ENCODE data around the gene CPEB4.

Gene CPEB4

DNA sequence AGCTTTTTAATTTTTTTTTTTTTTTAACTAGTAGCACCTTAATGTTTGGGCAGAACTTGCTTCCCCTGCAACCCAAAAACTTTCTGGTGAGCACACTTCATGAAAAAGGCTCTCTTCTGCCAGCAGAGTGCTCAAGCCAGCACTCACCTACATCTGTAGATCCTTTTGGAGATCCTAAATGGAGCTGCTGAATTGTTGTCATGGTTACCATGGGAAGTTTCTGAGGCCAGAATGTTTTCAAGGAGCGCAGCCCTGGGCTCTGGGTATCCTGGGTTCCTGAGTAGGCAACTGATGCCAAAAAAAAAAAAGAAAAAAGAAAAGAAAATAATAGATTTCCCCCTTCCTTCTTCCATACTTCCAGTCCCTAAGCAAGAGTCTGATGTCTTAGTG is 3.1 kb upstream of the CPEB4 start:
- DNase-seq (ENCODE audit: low read depth): no peak
- no peak overlapping the region for H3K4me3 ChIP-seq (ENCODE audit: control insufficient read depth, low read depth, low read length)
- TF ChIP-seq CTCF (IDR thresholded peaks at IDR 0.05; ENCODE audit: control insufficient read depth, insufficient read depth, low read depth, low read length, missing control alignments): no peak

GRCh38 chr5:173885475-173886010 is 2.6 kb upstream of the CPEB4 start:
- no peak for TF ChIP-seq CTCF (IDR thresholded peaks at IDR 0.05; ENCODE audit: control insufficient read depth, insufficient read depth, low read depth, low read length, missing control alignments)
- H3K4me3 ChIP-seq (ENCODE audit: control insufficient read depth, low read depth, low read length): no peak overlapping the region
- DNase-seq (ENCODE audit: low read depth): no peak

DNA sequence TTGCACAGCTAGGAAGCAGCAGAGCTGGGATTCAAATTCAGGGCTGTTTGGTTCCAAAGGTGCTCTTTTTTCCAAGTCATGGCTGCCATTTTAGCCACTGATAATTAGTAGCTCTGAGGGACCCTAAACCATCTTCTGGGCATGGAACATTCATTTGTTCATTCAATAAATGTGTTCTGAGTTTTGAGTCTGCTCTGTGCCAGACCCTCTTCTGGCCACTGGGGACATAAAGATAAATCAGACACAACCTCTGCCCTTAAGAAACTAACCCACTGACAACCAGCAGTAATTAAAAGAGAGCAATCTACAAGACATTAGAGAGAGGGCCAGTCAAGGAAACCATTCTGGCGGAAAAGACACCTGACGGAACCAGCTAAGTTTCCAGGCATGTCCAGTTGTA is 2.0 kb upstream of the CPEB4 start:
- H3K4me3 ChIP-seq (ENCODE audit: control insufficient read depth, low read depth, low read length): no peak overlapping the region
- TF ChIP-seq CTCF (IDR thresholded peaks at IDR 0.05; ENCODE audit: control insufficient read depth, insufficient read depth, low read depth, low read length, missing control alignments): no peak
- no peak for DNase-seq (ENCODE audit: low read depth)

GRCh38 chr5:173888473-173889131 is 453 bp downstream of the CPEB4 start:
- H3K4me3 ChIP-seq (ENCODE audit: control insufficient read depth, low read depth, low read length): peak overlapping the region; percentile 62
- no peak for DNase-seq (ENCODE audit: low read depth)
- no peak for TF ChIP-seq CTCF (IDR thresholded peaks at IDR 0.05; ENCODE audit: control insufficient read depth, insufficient read depth, low read depth, low read length, missing control alignments)

- peak overlapping the region; percentile 62 for H3K4me3 ChIP-seq (ENCODE audit: control insufficient read depth, low read depth, low read length)
- DNase-seq (ENCODE audit: low read depth): no peak
- no peak for TF ChIP-seq CTCF (IDR thresholded peaks at IDR 0.05; ENCODE audit: control insufficient read depth, insufficient read depth, low read depth, low read length, missing control alignments)
Measured at GRCh38 chr5:173890195-173890991, 2.2 kb downstream of the CPEB4 start.

GRCh38 chr5:173891308-173892116 is 3.4 kb downstream of the CPEB4 start:
- H3K4me3 ChIP-seq (ENCODE audit: control insufficient read depth, low read depth, low read length): peak overlapping the region; percentile 62
- no peak for TF ChIP-seq CTCF (IDR thresholded peaks at IDR 0.05; ENCODE audit: control insufficient read depth, insufficient read depth, low read depth, low read length, missing control alignments)
- no peak for DNase-seq (ENCODE audit: low read depth)

Data from AG09309 (cell line).